ENCODE results near the gene FBXL7. TPM values are rescaled to one million over a fixed set of nuclear protein-coding genes. Genes with fewer than 3 reads are reported as not detected.

The FBXL7 gene
- total and polyA plus RNA-seq, 7 experiments from 2014 or later = not detected

- ATAC-seq (no peak), DNase-seq (no peak)
- no peak overlapping the region for H3K27ac ChIP-seq (ENCODE audit: low read depth, low read length)
- ChIA-PET POLR2A (no interaction called here), CTCF (no interaction called here)
- H3K4me3 ChIP-seq (ENCODE audit: low read length) = no peak overlapping the region
- intact Hi-C loops (cut with micrococcal nuclease) = no loop called here
- H3K36me3 ChIP-seq (ENCODE audit: control insufficient read depth in 2 of 3, insufficient read depth in 3 of 3, low read length in 3 of 3) = no peaks in the 10 kb centered on the region
- Mint-ChIP-seq H3K36me3 (no peaks in the 10 kb centered on the region), H3K4me1 (no peaks in the 10 kb centered on the region), H3K9me3 (peaks cover 0 to 12% (median 5%) of the 10 kb centered on the region in 11 donors), H3K27me3 (no peaks in the 10 kb centered on the region), H3K27ac (no peak overlapping the region), H3K4me3 (no peak overlapping the region)
- no peaks in the 10 kb centered on the region for H3K27me3 ChIP-seq (ENCODE audit: control insufficient read depth in 2 of 2, insufficient read depth in 2 of 2, low read length in 2 of 2)
- H3K4me1 ChIP-seq (ENCODE audit: control insufficient read depth in 2 of 2, insufficient read depth in 2 of 2, low read length in 2 of 2) = no peaks in the 10 kb centered on the region
- no peaks in the 10 kb centered on the region for H3K9me3 ChIP-seq (ENCODE audit: control insufficient read depth in 2 of 3, low read length in 3 of 3)
Measured at GRCh38 chr5:15638296-15638695, 138.3 kb downstream of the FBXL7 start.

- Histone ChIP-seq H3K27me3 (ENCODE audit: control insufficient read depth in 2 of 2, insufficient read depth in 2 of 2, low read length in 2 of 2) (no peaks in the 10 kb centered on the region), H3K36me3 (ENCODE audit: control insufficient read depth in 2 of 3, insufficient read depth in 3 of 3, low read length in 3 of 3) (no peaks in the 10 kb centered on the region), H3K4me3 (ENCODE audit: low read length) (no peak overlapping the region), H3K9me3 (ENCODE audit: control insufficient read depth in 2 of 3, low read length in 3 of 3) (no peaks in the 10 kb centered on the region), H3K4me1 (ENCODE audit: control insufficient read depth in 2 of 2, insufficient read depth in 2 of 2, low read length in 2 of 2) (no peaks in the 10 kb centered on the region), H3K27ac (ENCODE audit: low read depth, low read length) (no peak overlapping the region)
- intact Hi-C loops (cut with micrococcal nuclease) = no loop called here
- Mint-ChIP-seq H3K4me3 (no peak overlapping the region), H3K9me3 (peaks cover 0 to 15% (median 8%) of the 10 kb centered on the region in 11 donors), H3K27ac (no peak overlapping the region), H3K36me3 (no peaks in the 10 kb centered on the region), H3K4me1 (no peaks in the 10 kb centered on the region), H3K27me3 (no peaks in the 10 kb centered on the region)
- ATAC-seq (no peak), DNase-seq (no peak)
- CTCF ChIA-PET = no interaction called here
- POLR2A ChIA-PET = no interaction called here
Measured at GRCh38 chr5:15639288-15639687, 139.3 kb downstream of the FBXL7 start.

DNA sequence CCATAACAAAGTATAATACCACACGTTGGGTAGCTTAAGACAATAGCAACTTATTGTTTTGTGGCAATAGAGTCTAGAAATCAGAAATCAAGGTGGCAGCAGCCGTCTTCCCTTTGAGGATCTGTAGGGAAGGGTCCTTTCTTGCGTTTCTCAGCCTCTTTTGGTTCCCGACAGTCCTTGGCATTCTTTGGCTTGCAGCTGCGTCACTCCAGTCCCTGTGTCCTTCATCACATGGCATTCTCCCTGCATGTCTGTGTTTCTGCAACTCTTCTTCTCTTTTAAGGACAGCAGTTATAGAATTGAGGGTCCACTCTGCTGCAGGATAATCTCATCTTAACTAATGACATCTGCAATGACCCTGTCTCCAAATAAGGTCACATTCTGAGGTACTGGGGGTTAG is 140.1 kb downstream of the FBXL7 start:
- Mint-ChIP-seq H3K4me1 (no peaks in the 10 kb centered on the region), H3K27me3 (peaks cover 0 to under 1% (median 0%) of the 10 kb centered on the region in 5 donors)

DNA sequence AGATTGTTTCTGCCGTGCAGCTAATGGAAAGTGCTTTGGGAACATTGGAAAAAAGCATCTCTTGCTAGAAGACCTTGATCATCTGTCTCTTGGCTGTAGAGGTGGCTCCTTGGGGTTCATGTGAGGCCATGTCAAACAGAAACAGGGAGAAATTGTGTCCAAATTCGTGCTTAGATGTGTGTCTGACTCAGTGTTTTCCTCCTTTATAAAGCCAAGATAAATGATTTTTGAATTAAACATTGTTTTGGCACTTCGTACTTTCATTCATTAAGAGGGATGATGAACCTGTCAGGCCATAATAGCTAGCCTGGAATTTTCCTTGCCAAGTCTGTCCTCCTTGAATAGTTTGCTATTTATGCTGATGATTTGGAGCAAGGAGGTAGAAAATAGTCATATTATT is 143.8 kb downstream of the FBXL7 start:
- Mint-ChIP-seq H3K27ac (no peak overlapping the region), H3K9me3 (peaks cover 0 to 20% (median 7%) of the 10 kb centered on the region in 11 donors), H3K36me3 (no peaks in the 10 kb centered on the region), H3K27me3 (peaks cover 0 to 7% (median 0%) of the 10 kb centered on the region in 5 donors), H3K4me1 (no peaks in the 10 kb centered on the region), H3K4me3 (no peak overlapping the region)
- ATAC-seq = no peak
- Histone ChIP-seq H3K27me3 (ENCODE audit: control insufficient read depth in 2 of 2, insufficient read depth in 2 of 2, low read length in 2 of 2) (no peaks in the 10 kb centered on the region), H3K9me3 (ENCODE audit: control insufficient read depth in 2 of 3, low read length in 3 of 3) (no peaks in the 10 kb centered on the region), H3K4me1 (ENCODE audit: control insufficient read depth in 2 of 2, insufficient read depth in 2 of 2, low read length in 2 of 2) (no peaks in the 10 kb centered on the region), H3K36me3 (ENCODE audit: control insufficient read depth in 2 of 3, insufficient read depth in 3 of 3, low read length in 3 of 3) (no peaks in the 10 kb centered on the region), H3K27ac (ENCODE audit: low read depth, low read length) (no peak overlapping the region), H3K4me3 (ENCODE audit: low read length) (no peak overlapping the region)
- ChIA-PET POLR2A (no interaction called here), CTCF (interaction anchor here (0.6 kb wide), 1 partner anchor 1143 kb away, joined by 5 read pairs; no protein-coding TSS in a partner anchor)
- intact Hi-C loops (cut with micrococcal nuclease) = no loop called here
- DNase-seq = no peak

More for the DNA sequence above, 140.1 kb downstream of the FBXL7 start:
- intact Hi-C loops (cut with micrococcal nuclease) = no loop called here
- Histone ChIP-seq H3K27ac (ENCODE audit: low read depth, low read length) (no peak overlapping the region), H3K4me3 (ENCODE audit: low read length) (no peak overlapping the region), H3K4me1 (ENCODE audit: control insufficient read depth in 2 of 2, insufficient read depth in 2 of 2, low read length in 2 of 2) (no peaks in the 10 kb centered on the region), H3K36me3 (ENCODE audit: control insufficient read depth in 2 of 3, insufficient read depth in 3 of 3, low read length in 3 of 3) (no peaks in the 10 kb centered on the region), H3K9me3 (ENCODE audit: control insufficient read depth in 2 of 3, low read length in 3 of 3) (no peaks in the 10 kb centered on the region), H3K27me3 (ENCODE audit: control insufficient read depth in 2 of 2, insufficient read depth in 2 of 2, low read length in 2 of 2) (no peaks in the 10 kb centered on the region)
- Mint-ChIP-seq H3K27ac (no peak overlapping the region), H3K4me3 (no peak overlapping the region), H3K36me3 (no peaks in the 10 kb centered on the region), H3K9me3 (peaks cover 0 to 18% (median 9%) of the 10 kb centered on the region in 11 donors)
- ATAC-seq (no peak), DNase-seq (no peak)
- ChIA-PET CTCF (no interaction called here), POLR2A (no interaction called here)

DNA sequence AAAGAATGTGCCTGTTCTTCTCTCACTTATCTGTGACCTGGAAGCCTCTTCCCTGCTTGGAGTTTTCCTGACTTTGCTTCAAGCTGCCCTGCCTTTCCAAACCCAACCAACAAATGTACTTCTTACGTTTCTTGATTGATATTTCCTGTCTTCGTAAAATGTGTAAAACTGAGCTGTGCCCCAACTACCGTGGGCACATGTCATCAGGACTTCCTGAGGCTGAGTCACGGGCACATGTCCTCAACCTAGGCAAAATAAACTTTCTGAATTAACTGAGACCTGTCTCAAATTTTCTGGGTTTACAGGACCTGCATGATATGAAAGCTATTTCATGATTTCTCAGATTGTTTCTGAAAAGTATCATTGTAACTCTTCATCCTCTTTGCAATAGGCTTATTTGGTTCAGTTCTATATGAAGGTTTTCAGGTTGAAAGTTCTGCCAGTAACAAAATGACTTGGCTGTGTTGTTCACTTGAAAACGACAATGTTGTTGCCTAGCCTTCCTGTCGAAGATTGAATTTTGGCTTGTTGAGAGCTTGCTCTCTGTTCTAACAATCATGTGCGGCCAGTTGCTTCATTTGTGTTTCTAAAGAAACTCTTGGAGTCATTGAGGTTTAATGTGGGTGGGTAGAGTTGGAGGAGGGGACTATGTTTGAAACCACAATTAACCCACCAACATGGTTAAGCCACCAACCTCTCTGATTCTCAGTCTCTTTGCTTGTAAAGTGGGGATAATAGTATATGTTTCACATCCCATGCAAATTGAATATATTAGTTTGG is 145.6 kb downstream of the FBXL7 start:
- no peak overlapping the region for H3K27ac Mint-ChIP-seq
- DNase-seq = no peak
- Histone ChIP-seq H3K4me3 (ENCODE audit: low read length) (no peak overlapping the region), H3K27ac (ENCODE audit: low read depth, low read length) (no peak overlapping the region), H3K27me3 (ENCODE audit: control insufficient read depth in 2 of 2, insufficient read depth in 2 of 2, low read length in 2 of 2) (no peaks in the 10 kb centered on the region), H3K36me3 (ENCODE audit: control insufficient read depth in 2 of 3, insufficient read depth in 3 of 3, low read length in 3 of 3) (no peaks in the 10 kb centered on the region), H3K9me3 (ENCODE audit: control insufficient read depth in 2 of 3, low read length in 3 of 3) (no peaks in the 10 kb centered on the region), H3K4me1 (ENCODE audit: control insufficient read depth in 2 of 2, insufficient read depth in 2 of 2, low read length in 2 of 2) (no peaks in the 10 kb centered on the region)
- peaks cover 0 to 7% (median 0%) of the 10 kb centered on the region in 5 donors for H3K27me3 Mint-ChIP-seq
- H3K4me1 Mint-ChIP-seq = no peaks in the 10 kb centered on the region
- ChIA-PET POLR2A (no interaction called here), CTCF (no interaction called here)
- ATAC-seq = no peak
- intact Hi-C loops (cut with micrococcal nuclease) = no loop called here
- H3K4me3 Mint-ChIP-seq = no peak overlapping the region
- H3K9me3 Mint-ChIP-seq = peaks cover 0 to 20% (median 8%) of the 10 kb centered on the region in 11 donors
- no peaks in the 10 kb centered on the region for H3K36me3 Mint-ChIP-seq

- Mint-ChIP-seq H3K36me3 (no peaks in the 10 kb centered on the region), H3K27ac (no peak overlapping the region), H3K4me3 (no peak overlapping the region), H3K9me3 (peaks cover 0 to 24% (median 11%) of the 10 kb centered on the region in 11 donors), H3K4me1 (no peaks in the 10 kb centered on the region), H3K27me3 (peaks cover 0 to 7% (median 0%) of the 10 kb centered on the region in 5 donors)
- no peaks in the 10 kb centered on the region for H3K27me3 ChIP-seq (ENCODE audit: control insufficient read depth in 2 of 2, insufficient read depth in 2 of 2, low read length in 2 of 2)
- H3K36me3 ChIP-seq (ENCODE audit: control insufficient read depth in 2 of 3, insufficient read depth in 3 of 3, low read length in 3 of 3) = no peaks in the 10 kb centered on the region
- H3K9me3 ChIP-seq (ENCODE audit: control insufficient read depth in 2 of 3, low read length in 3 of 3) = no peaks in the 10 kb centered on the region
- no peak overlapping the region for H3K27ac ChIP-seq (ENCODE audit: low read depth, low read length)
- no peaks in the 10 kb centered on the region for H3K4me1 ChIP-seq (ENCODE audit: control insufficient read depth in 2 of 2, insufficient read depth in 2 of 2, low read length in 2 of 2)
- DNase-seq (no peak), ATAC-seq (no peak)
- no peak overlapping the region for H3K4me3 ChIP-seq (ENCODE audit: low read length)
- ChIA-PET POLR2A (no interaction called here), CTCF (no interaction called here)
- intact Hi-C loops (cut with micrococcal nuclease) = no loop called here
Measured at GRCh38 chr5:15646371-15646770, 146.4 kb downstream of the FBXL7 start.

DNA sequence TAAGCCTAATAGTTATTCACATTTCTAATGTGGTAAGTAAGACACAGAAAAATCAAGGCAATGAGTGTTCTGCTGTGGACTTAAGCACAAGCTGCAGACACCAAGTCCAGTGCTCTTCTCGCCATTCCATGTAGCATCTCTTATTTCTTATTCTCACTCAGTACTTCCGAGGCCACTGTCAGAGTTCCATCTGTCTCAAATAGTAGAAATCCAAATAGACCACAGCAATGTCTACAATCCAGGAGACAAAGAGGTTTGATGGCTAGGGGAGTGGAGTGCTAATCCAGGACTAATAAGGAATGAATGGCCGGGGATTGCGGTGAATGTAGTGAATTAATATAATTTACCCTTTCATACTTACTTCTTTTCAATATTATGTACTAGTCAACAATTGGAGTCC is 147.3 kb downstream of the FBXL7 start:
- ChIA-PET POLR2A (no interaction called here), CTCF (no interaction called here)
- Histone ChIP-seq H3K36me3 (ENCODE audit: control insufficient read depth in 2 of 3, insufficient read depth in 3 of 3, low read length in 3 of 3) (no peaks in the 10 kb centered on the region), H3K4me3 (ENCODE audit: low read length) (no peak overlapping the region), H3K4me1 (ENCODE audit: control insufficient read depth in 2 of 2, insufficient read depth in 2 of 2, low read length in 2 of 2) (no peaks in the 10 kb centered on the region), H3K27me3 (ENCODE audit: control insufficient read depth in 2 of 2, insufficient read depth in 2 of 2, low read length in 2 of 2) (no peaks in the 10 kb centered on the region), H3K27ac (ENCODE audit: low read depth, low read length) (no peak overlapping the region), H3K9me3 (ENCODE audit: control insufficient read depth in 2 of 3, low read length in 3 of 3) (no peaks in the 10 kb centered on the region)
- Mint-ChIP-seq H3K9me3 (peaks cover 0 to 20% (median 11%) of the 10 kb centered on the region in 11 donors), H3K36me3 (no peaks in the 10 kb centered on the region), H3K4me1 (no peaks in the 10 kb centered on the region), H3K27ac (no peak overlapping the region), H3K4me3 (no peak overlapping the region), H3K27me3 (peaks cover 0 to 7% (median 0%) of the 10 kb centered on the region in 5 donors)
- intact Hi-C loops (cut with micrococcal nuclease) = no loop called here
- DNase-seq (no peak), ATAC-seq (no peak)

All from naive thymus-derived CD4-positive, alpha-beta T cell (primary cell).